GM21390 (cell line): ENCODE measurements around the gene TMEM47.

Source experiments
- ATAC-seq: cut with Tn5 transposase; IDR thresholded peaks from one replicate; pipeline ENCODE4 v1.9.1; 2021; ENCODE audit not compliant: unreplicated experiment

The TMEM47 gene

DNA sequence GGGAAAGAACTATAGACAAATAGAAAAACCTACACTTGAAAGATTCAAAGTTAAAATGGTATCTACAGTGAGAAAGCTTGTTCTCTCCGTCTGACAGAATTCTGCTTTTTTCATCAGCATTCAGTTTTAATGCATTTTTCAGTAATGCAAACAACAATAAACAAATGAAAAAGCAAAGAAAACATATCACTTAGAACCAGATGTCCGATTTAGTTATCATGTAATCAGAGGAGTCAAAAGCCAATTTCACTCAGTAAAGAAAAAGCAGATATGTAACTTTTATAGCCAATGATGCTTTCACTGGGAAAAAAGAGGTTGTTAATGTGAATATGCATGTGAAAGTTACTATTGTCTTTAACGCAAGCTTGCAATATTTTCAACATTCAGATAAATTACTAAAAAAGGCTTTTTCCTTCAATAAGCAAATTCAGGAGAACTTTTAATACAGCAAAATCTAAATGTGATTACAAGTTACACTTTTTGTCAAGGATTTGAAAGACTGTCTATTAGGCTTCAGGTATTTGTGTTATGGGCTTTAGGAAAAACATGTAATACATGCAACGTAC lies 70.7 kb downstream of the TMEM47 start:
- ATAC-seq: no peak

DNA sequence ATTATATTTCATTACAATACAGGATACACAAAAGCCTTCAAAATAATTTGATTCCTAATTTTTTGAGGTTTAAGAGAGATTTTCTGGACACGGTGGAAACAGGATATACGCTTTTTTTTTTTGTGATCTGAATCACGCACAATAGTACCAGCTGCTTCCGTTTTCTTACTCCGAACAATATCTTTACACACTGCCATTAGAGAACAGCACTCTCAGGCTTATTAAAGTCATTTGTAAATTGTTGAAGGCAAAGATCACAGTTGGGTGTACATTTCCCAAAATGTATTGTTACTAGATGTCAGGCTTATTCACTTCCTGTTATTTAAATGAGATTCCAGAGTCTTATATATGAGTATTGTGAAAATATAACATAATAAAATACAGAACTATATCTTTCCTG lies 71.5 kb downstream of the TMEM47 start:
- ATAC-seq: no peak

DNA sequence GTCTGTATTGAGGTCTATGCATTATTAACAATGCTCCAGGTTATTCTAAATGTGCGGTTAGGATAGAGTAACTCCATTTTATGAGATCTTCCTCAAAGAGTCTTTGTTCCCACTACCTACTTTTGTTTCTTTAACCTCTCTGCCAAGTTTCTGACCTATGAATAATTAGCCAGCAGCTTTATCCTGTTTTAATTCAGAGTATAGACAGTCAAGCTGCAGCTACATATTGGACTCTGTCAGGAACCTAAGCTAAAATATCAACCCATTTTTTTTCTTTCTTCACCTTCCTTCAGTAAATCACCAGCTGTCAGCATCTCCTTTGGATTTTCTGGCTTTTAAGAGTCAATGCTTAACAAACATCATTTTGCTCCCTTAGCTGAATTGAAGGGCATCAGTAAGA lies 72.3 kb downstream of the TMEM47 start:
- no peak for ATAC-seq

DNA sequence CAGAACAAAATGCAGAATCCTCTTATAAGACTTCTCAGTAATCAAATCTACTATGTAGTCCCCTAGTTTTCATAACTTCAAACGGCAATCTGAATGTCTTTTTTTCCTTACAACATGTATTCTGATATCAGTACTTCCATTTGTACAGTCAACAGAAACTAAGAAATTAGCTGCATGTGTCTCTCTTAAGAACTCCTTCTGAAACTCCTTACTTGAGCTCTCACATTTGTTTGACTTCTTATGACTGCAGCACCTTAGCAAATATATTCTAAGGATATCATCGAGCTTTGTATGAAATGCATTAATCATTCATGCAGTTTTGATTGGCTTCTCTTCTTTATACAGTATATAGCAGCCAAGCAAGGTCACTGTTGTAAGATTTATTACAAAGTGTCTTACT lies 77.0 kb downstream of the TMEM47 start:
- no peak for ATAC-seq

DNA sequence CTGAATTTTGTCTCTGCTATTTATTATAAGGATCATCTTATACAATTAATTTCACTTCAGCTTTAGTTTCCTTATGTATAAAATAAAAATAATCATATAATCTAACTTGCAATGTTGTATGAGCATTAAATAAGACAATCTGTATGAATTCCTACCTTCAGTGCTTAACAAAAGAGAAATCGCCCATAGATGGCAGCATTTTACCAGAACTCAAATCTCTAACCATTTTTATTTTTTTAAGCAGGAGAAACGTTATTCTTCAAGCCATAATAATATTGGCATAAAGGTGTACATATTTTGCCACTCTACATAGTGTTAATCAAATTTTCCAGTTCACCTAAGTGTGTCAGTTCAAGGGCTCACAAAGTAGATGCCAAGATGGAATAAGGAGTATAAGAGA lies 78.8 kb downstream of the TMEM47 start:
- ATAC-seq: no peak
